ENCODE results near the gene THAP3.

THAP3 gene

DNA sequence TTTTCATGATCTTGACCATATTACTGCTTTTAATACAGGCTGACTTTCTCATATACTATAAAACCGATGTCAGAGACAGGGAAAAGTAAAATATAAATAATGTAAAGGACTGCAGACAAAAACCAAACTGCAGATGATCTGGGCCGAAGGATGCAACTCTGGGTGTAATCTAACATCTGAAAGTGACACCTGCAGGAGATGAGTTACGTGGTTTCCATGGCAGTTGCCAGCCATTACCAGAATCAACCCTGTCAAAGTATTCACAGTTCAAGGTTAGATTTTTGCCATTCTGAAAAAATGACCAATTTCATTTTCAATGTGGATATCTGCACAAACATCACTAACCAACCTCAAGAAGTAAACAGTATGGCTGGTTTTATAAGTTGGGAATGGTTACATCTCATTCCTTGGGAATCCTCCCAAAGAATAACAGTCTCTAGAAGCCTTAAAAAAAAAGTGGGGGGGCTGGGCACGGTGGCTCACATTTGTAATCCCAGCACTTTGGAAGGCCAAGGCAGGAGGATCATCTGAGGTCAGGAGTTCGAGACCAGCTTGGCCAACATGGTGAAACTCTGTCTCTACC, 49.2 kb downstream of the THAP3 start:
- no peak for DNase-seq (ENCODE audit: low read depth)

DNA sequence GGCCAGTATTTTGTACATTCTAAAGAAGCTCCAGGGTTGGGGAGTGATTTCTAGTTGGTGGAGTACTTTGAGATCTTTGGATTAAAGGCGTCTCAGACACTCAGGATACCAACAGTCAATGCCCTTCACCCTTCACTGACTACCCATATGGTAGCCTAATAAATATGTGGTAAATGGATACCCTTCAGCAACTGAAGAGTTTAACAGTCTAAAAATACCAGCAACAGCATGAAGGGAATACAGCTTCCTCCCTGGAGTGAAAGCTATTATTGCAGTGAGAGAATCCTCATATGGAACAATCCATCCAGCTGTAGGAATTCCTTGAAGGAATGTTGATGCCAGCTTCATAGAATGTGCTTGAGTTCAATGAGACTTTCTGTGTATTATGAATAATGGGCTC, 50.1 kb downstream of the THAP3 start:
- no peak for DNase-seq (ENCODE audit: low read depth)

DNA sequence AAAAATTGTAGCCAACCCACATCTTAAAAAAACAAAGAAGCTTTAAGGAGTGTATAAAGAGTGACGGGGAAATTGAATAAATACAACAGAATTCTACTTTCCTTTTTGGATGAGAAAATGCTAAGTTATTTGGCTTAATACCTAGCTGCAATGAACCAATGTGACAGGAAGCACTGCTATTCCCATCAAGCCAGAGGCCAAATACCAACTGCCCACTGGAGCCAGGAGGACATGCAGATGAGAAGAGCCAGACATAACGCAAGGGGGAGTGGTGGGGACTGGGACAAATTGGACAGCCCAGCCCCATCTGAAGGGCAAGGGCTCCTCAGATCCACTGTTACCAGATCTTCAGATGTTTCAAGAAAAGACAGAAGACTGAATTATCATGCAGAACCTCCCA, 51.3 kb downstream of the THAP3 start:
- DNase-seq (ENCODE audit: low read depth), result no peak

All from activated T-cell treated with anti-CD3 and anti-CD28 coated beads for 1 hour (primary cell).